A549 (cell line): ENCODE measurements around the gene ERMN. TPM values are rescaled to one million over a fixed set of nuclear protein-coding genes. Genes with fewer than 3 reads are reported as not detected.
"Not testable (repeated sequence)": the region's sequence is repeated elsewhere in the genome, so short reads cannot be mapped to it uniquely, and the experiment has no call there.

Source experiments
- ATAC-seq, 2 experiments: fragments of 200-7000 bp in 1 of 2; fragments of >200 bp in 1 of 2; cut with Nextera tagmentation in 1 of 2; cut with Tn5 transposase in 1 of 2; 3 replicates each; pipeline versions ENCODE4 v1.8.0 to v1.9.1; 2018 to 2020; ENCODE audit warnings: mild to moderate bottlenecking in 1 of 2, moderate library complexity in 1 of 2
- CTCF ChIA-PET: fragments of 300-600 bp; sonication (Branson Sonifier 250); formaldehyde crosslinking; extraction: SDS; loops from one replicate; lab custom pipeline; 2021; ENCODE audit warnings: antibody characterized with exemption, inconsistent platforms; lab: Yijun Ruan, JAX
- POLR2A ChIA-PET: fragments of 350-600 bp; formaldehyde crosslinking; extraction: SDS; loops from one replicate; lab custom pipeline; 2021; ENCODE audit warnings: antibody characterized with exemption, inconsistent platforms; lab: Yijun Ruan, JAX
- DNase-seq, 2 experiments: peaks; one replicate each; pipeline versions ENCODE4 v3.0.0 to v3.0.0-alpha.2; 2011 to 2016; ENCODE audit warnings: low read depth in 1 of 2, low spot score in 1 of 2
- FAIRE-seq: peaks from 2 replicates; lab custom pipeline; 2011; peaks lifted over from hg19 to GRCh38; lab: Jason Lieb, UNC
- H3K27ac ChIP-seq, 2 experiments: fragments of >200 bp; sonication (Bioruptor Twin); formaldehyde crosslinking; 3 replicates each; pipeline ENCODE4 v1.5.1; 2016 to 2017
- H3K4me1 ChIP-seq: fragments of >200 bp; sonication (Bioruptor Twin); formaldehyde crosslinking; 3 replicates; pipeline ENCODE4 v1.6.1; 2016
- H3K4me2 ChIP-seq: fragments of >200 bp; sonication (Bioruptor Twin); formaldehyde crosslinking; 3 replicates; pipeline ENCODE4 v1.6.1; 2016
- H3K4me3 ChIP-seq: fragments of >200 bp; sonication (Bioruptor Twin); formaldehyde crosslinking; 3 replicates; pipeline ENCODE4 v1.5.1; 2016
- H3K9me3 ChIP-seq: fragments of >200 bp; sonication (Bioruptor Twin); formaldehyde crosslinking; 3 replicates; pipeline ENCODE4 v1.6.1; 2016
- ATOH8 ChIP-seq: fragments of 250-450 bp; sonication (Bioruptor Pico); IDR thresholded peaks from 2 replicates; pipeline ENCODE4 v1.5.0; 2020; ENCODE audit warnings: low read depth, mild to moderate bottlenecking, moderate library complexity
- BHLHE40 ChIP-seq: IDR thresholded peaks from 2 replicates; pipeline ENCODE4 v1.6.1; 2012; ENCODE audit warnings: low read depth, low read length, inconsistent platforms
- CBX2 ChIP-seq: fragments of 200-600 bp; sonication (generic); IDR thresholded peaks from 2 replicates; pipeline ENCODE4 v1.6.1; 2016; ENCODE audit warnings: low read depth, mild to moderate bottlenecking, borderline replicate concordance
- CEBPB ChIP-seq, 2 experiments: fragments of >200 bp in 1 of 2; sonication (Bioruptor Twin) in 1 of 2; formaldehyde crosslinking in 1 of 2; IDR thresholded peaks; 2 replicates each; pipeline ENCODE4 v1.6.1; 2012 to 2016
- CHD2 ChIP-seq: fragments of 150-350 bp; IDR thresholded peaks from 2 replicates; pipeline ENCODE4 v1.6.1; 2014; ENCODE audit warnings: low read length; ENCODE audit not compliant: partially characterized antibody
- EHMT2 ChIP-seq: fragments of 200-600 bp; sonication (generic); IDR thresholded peaks from 2 replicates; pipeline ENCODE4 v1.6.1; 2016; ENCODE audit warnings: antibody characterized with exemption, low read depth, mild to moderate bottlenecking, moderate library complexity
- ELK1 ChIP-seq: fragments of 150-350 bp; IDR thresholded peaks from 2 replicates; pipeline ENCODE4 v1.6.1; 2014; ENCODE audit warnings: low read depth, mild to moderate bottlenecking, low read length
- EP300 ChIP-seq, 2 experiments: fragments of >200 bp; sonication (Bioruptor Twin); formaldehyde crosslinking; IDR thresholded peaks; 2 replicates in 1 of 2; 3 replicates in 1 of 2; pipeline ENCODE4 v1.6.1; 2016 to 2017
- FOSL2 ChIP-seq, 2 experiments: fragments of 450-650 bp in 1 of 2; fragments of >200 bp in 1 of 2; sonication (Bioruptor Twin) in 1 of 2; formaldehyde crosslinking; IDR thresholded peaks; 2 replicates each; pipeline versions ENCODE4 v1.5.0 to v1.6.1; 2016 to 2020; ENCODE audit warnings: mild to moderate bottlenecking in 1 of 2, moderate library complexity in 1 of 2
- HOXA7 ChIP-seq: fragments of 250-450 bp; sonication (Bioruptor Pico); IDR thresholded peaks from 2 replicates; pipeline ENCODE4 v1.5.0; 2020; ENCODE audit warnings: mild to moderate bottlenecking, moderate library complexity
- JUN ChIP-seq, 2 experiments: fragments of >200 bp; sonication (Bioruptor Twin); formaldehyde crosslinking; IDR thresholded peaks; 2 replicates in 1 of 2; 3 replicates in 1 of 2; pipeline ENCODE4 v1.6.1; 2016 to 2017
- KDM1A ChIP-seq: fragments of 200-600 bp; sonication (generic); IDR thresholded peaks from 2 replicates; pipeline ENCODE4 v1.6.1; 2016; ENCODE audit warnings: low read depth, mild to moderate bottlenecking
- NFE2L2 ChIP-seq: fragments of 150-350 bp; conservative IDR thresholded peaks from 2 replicates; pipeline ENCODE4 v1.6.1; 2014; ENCODE audit warnings: low read length
- NPAS2 ChIP-seq: fragments of 250-450 bp; sonication (Bioruptor Pico); IDR thresholded peaks from 2 replicates; pipeline ENCODE4 v1.8.0; 2022; ENCODE audit warnings: mild to moderate bottlenecking, moderate library complexity, borderline replicate concordance
- NR3C1 ChIP-seq: fragments of >200 bp; sonication (Bioruptor Twin); formaldehyde crosslinking; IDR thresholded peaks from 3 replicates; pipeline ENCODE4 v1.6.1; 2017
- POLR2A ChIP-seq: IDR thresholded peaks from 2 replicates; pipeline ENCODE4 v1.6.1; 2012; ENCODE audit warnings: mild to moderate bottlenecking, low read length
- POLR2AphosphoS2 ChIP-seq: conservative IDR thresholded peaks from 2 replicates; pipeline ENCODE4 v1.6.1; 2012; ENCODE audit warnings: low read length, improper control_type of control experiment, inconsistent platforms
- RARB ChIP-seq: fragments of 250-450 bp; sonication (Bioruptor Pico); IDR thresholded peaks from 2 replicates; pipeline ENCODE4 v1.8.0; 2021; ENCODE audit warnings: mild to moderate bottlenecking, moderate library complexity
- RCOR1 ChIP-seq: fragments of 150-350 bp; IDR thresholded peaks from 2 replicates; pipeline ENCODE4 v1.6.1; 2014; ENCODE audit warnings: antibody characterized with exemption, low read length, low read depth
- RFX5 ChIP-seq: fragments of 450-650 bp; IDR thresholded peaks from 2 replicates; pipeline ENCODE4 v1.7.1; 2014; ENCODE audit warnings: antibody characterized with exemption, mild to moderate bottlenecking, moderate library complexity
- SREBF2 ChIP-seq: fragments of 450-650 bp; IDR thresholded peaks from 2 replicates; pipeline ENCODE4 v1.6.1; 2014; ENCODE audit warnings: mild to moderate bottlenecking, moderate library complexity
- TFCP2L1 ChIP-seq: fragments of 250-450 bp; sonication (Bioruptor Pico); IDR thresholded peaks from 2 replicates; pipeline ENCODE4 v1.5.0; 2021; ENCODE audit warnings: mild to moderate bottlenecking
- ZFP36 ChIP-seq: fragments of 450-650 bp; IDR thresholded peaks from 2 replicates; pipeline ENCODE4 v1.6.1; 2014; ENCODE audit warnings: borderline replicate concordance; ENCODE audit not compliant: partially characterized antibody
- ZNF302 ChIP-seq: fragments of 250-450 bp; sonication (Bioruptor Pico); IDR thresholded peaks from 2 replicates; pipeline ENCODE4 v1.9.0; 2021; ENCODE audit warnings: inconsistent platforms, mild to moderate bottlenecking, moderate library complexity
- WGBS: methylation state at CpG from one replicate; pipeline ENCODE4 v1.1.6; 2017; ENCODE audit errors: missing lambda C conversion rate; 5-methylcytosine and 5-hydroxymethylcytosine counted together
- polyA plus RNA-seq, 4 experiments: library from polyadenylated mRNA; depleted of rRNA in 3 of 4; stranded (reverse); fragments of >200 nt; fragmentation: RNase III in 1 of 4; extraction: RNeasy Plus Mini Kit Qiagen cat#74134 plus additional on column Dnase treatment in 1 of 4; gene quantifications; 2 replicates in 3 of 4; 3 replicates in 1 of 4; pipeline ENCODE4 v1.2.3, GENCODE V29; 2011 to 2017

Gene ERMN
- polyA plus RNA-seq, 2 of the 4 experiments (the other 2 are of a cell fraction) = not detected

- CTCF ChIA-PET, ATAC-seq, H3K9me3 ChIP-seq, POLR2A ChIA-PET, H3K27ac ChIP-seq, H3K4me3 ChIP-seq, FAIRE-seq, DNase-seq, H3K4me1 ChIP-seq, H3K4me2 ChIP-seq: not testable (repeated sequence)
- WGBS = 75% methylated on average over 15 of the region's 25 CpGs
Measured at GRCh38 chr2:157368508-157368907, 42.9 kb upstream of the ERMN start.

GRCh38 chr2:157367704-157368103, 42.1 kb upstream of the ERMN start:
- ATAC-seq (no peak), DNase-seq (no peak), FAIRE-seq (no peak)
- Histone ChIP-seq H3K4me1 (no peaks in the 10 kb centered on the region), H3K4me2 (no peak overlapping the region), H3K27ac (no peak overlapping the region), H3K9me3 (no peaks in the 10 kb centered on the region), H3K4me3 (no peak overlapping the region)
- ChIA-PET POLR2A (no interaction called here), CTCF (no interaction called here)
- TF ChIP-seq EP300 (IDR thresholded peaks at IDR 0.05) = no peak
- no peak for TF ChIP-seq RFX5
- TF ChIP-seq ATOH8 (CRISPR knock-in tag) = no peak
- TF ChIP-seq JUN (IDR thresholded peaks at IDR 0.05) = no peak
- TF ChIP-seq RARB = no peak
- TF ChIP-seq FOSL2 (IDR thresholded peaks at IDR 0.05) = no peak
- TF ChIP-seq FOSL2 (CRISPR knock-in tag; IDR thresholded peaks at IDR 0.05) = no peak
- TF ChIP-seq TFCP2L1 (CRISPR knock-in tag) = no peak
- no peak for TF ChIP-seq KDM1A
- TF ChIP-seq CBX2 = no peak
- TF ChIP-seq POLR2A = no peak
- no peak for TF ChIP-seq NR3C1
- TF ChIP-seq HOXA7 = no peak
- TF ChIP-seq CHD2 = no peak
- TF ChIP-seq SREBF2 = no peak
- TF ChIP-seq NFE2L2 = no peak
- TF ChIP-seq NPAS2 (CRISPR knock-in tag) = no peak
- TF ChIP-seq EHMT2 = no peak
- 0% methylated on average over 1 of the region's 1 CpG for WGBS

GRCh38 chr2:157364257-157364974, 38.8 kb upstream of the ERMN start:
- no peak for ATAC-seq
- Histone ChIP-seq H3K4me1 (no peaks in the 10 kb centered on the region), H3K27ac (no peak overlapping the region), H3K4me3 (no peak overlapping the region), H3K9me3 (0 out of 3 replicates have a peak, but pooled peaks cover 3% of the 10 kb centered on the region), H3K4me2 (no peak overlapping the region)
- ChIA-PET POLR2A (no interaction called here), CTCF (interaction anchor here (1.1 kb wide), 1 partner anchor 37 kb away, joined by 3 read pairs; no protein-coding TSS in a partner anchor)
- FAIRE-seq = no peak
- no peak for DNase-seq
- WGBS = 15% methylated on average over 2 of the region's 2 CpGs
- TF ChIP-seq CEBPB (IDR thresholded peaks at IDR 0.05) (no peak), ZFP36 (no peak), RCOR1 (no peak), BHLHE40 (no peak), POLR2AphosphoS2 (no peak), ELK1 (no peak), ZNF302 (CRISPR knock-in tag) (no peak), NR3C1 (no peak)
